Tongue (tissue), 2 donors: ENCODE results near the gene IRS1. TPM values are rescaled to one million over a fixed set of nuclear protein-coding genes. Genes with fewer than 3 reads are reported as not detected.

Source experiments
- DNase-seq: peaks from one replicate; pipeline ENCODE4 v3.0.0-alpha.2; 2015
- total RNA-seq: library from RNA; depleted of rRNA; stranded (reverse); fragments of >200 nt; gene quantifications from one replicate; pipeline ENCODE4 v1.2.3, GENCODE V29; 2014

Gene IRS1
- total RNA-seq, 1 donor from 2014 or later: 16.1 TPM

DNA sequence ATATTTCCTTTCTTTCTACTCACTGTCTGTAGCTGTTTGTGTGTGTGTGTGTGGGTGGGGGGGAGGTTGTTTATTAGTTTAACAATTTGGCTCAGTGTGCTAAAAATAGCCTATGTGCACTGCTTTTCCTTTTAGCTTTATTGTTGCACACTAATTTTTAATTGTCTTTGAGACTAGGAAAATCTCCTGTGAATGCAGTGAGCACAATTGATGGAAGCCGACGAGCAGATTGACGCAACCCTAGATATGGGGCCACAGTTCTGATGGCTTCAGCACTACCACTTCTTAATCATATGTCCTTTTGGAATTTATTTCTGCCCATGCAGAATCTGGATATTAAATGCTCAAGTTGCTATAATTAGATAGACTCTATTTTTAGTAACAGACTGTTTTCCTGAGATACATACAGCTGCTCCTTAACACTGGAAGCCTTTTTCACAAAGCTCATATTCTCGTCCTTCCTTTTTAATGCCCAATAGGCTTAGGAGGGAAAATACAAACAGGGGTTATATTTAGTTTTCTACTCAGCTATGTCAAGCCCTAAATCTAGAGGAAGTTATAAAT is 109.1 kb downstream of the IRS1 start:
- DNase-seq: peak; percentile 73

DNA sequence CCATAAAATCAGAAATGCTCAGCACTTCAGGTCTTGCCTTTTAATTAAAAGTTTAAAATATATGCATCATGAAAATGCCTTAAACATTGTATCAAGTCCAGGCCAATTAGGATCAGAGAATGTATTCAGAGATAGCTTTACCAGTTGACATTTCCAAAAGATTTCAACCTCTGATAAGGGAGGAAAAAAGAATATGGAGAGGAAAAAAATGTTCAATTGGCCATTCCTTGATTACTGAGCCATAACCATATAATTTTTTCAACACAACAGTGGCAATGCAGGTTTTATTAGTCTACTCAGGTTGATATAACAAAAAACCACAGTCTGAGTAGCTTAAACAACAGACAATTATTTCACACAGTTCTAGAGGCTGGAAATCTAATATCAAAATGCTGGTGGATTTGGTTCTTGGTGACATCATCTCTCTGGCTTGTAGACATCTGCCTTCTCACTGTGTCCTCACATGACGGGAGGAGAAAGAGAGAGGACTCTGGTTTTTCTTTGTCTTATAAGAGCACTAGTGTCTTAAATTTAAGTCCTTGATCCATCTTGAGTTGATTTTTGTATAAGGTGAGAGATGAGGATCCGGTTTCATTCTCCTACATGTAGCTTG is 111.9 kb downstream of the IRS1 start:
- no peak for DNase-seq

DNA sequence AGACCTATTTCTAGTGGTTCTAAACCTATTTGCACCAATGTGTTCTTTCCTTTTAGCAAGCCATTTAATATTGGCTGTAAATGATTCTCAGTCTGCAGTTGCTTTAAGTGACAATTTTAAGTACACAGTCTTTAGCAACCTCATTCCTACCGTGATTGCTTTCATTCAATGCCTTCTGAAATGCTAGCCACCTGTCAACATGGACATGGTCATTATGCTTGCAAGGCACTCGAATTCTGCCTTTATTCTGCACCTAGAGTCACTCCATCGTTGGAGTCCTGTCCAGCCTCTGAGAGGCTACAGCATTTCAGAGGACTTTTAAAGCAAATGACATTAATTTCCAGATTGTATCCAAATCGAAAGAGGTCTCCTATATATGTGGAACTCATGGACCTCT is 115.1 kb downstream of the IRS1 start:
- DNase-seq: no peak

DNA sequence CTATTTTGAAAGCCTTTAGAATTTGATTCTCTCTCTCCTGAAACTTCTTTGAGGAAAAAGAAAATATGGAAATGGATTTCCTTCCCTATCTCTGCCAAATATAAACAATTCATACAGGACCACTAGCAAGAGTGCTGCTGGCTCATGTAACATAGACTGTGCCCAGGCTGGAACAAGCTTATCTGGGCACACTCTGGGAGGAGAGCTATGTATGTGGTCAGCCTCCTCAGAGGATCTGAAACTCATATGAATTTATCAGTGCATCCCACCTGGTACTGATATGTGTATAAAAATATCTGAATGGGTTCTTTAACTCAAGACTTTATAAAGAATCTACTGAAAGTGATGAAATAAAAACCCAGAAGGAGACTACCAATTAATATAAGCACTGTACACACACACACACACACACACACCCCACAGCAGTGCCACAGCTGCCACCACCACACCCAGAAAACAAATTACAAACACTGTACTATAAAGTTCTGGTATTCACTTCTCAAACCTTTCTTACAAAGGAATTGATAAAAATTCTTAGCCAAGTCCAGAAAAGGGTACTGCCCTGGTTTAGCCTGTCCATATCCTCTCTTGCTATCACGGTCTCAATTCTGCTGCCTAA is 115.6 kb downstream of the IRS1 start:
- no peak for DNase-seq

DNA sequence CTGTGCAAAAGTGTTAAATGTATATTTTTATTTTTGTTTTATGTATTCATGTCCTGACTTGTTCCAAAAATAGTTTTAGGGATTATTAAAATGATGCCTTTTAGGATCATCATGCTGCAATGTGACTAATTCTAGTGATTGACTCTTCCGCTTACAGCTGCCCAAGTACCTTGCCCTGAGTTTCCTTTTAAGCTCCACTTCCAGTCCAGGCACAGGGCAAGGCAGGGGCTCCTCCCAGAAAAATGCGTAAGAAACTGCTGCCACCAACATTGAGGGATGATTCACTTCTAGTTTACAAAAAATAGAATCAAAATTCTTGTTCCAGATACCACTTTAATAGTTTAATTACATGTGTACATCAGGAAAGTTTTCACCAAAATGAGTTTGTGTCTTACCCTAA is 116.4 kb downstream of the IRS1 start:
- no peak for DNase-seq

Other genes with a start within 250 kb of the IRS1 start
- gene RHBDD1, start 36.2 kb upstream of the IRS1 start, total RNA-seq: 43.6 TPM